GM19099 (cell line): Measurements from ENCODE around the gene CCDC158.

Experiments
- POLR2A ChIP-seq: IDR thresholded peaks from 3 replicates; pipeline ENCODE4 v1.6.1; 2011; ENCODE audit warnings: low read depth; ENCODE audit not compliant: insufficient read length; ENCODE audit errors: extremely low read depth

Gene CCDC158

GRCh38 chr4:76420762-76421581, at the start of gene CCDC158:
CCDC158 (minus strand) TSS chr4:76421141; CDS start chr4:76403207, 17,934 bp downstream.
- TF ChIP-seq POLR2A = no peak

- TF ChIP-seq POLR2A = no peak
These were observed 49.6 kb upstream of the CCDC158 start for GRCh38 chr4:76470532-76470931.

GRCh38 chr4:76470064-76470463, 49.1 kb upstream of the CCDC158 start:
- TF ChIP-seq POLR2A = no peak

GRCh38 chr4:76463568-76463967, 42.6 kb upstream of the CCDC158 start:
- TF ChIP-seq POLR2A = no peak

GRCh38 chr4:76459291-76459723, 38.4 kb upstream of the CCDC158 start:
- no peak for TF ChIP-seq POLR2A

- no peak for TF ChIP-seq POLR2A
These were observed 37.9 kb upstream of the CCDC158 start for GRCh38 chr4:76458825-76459224.

GRCh38 chr4:76458297-76458696, 37.4 kb upstream of the CCDC158 start:
- TF ChIP-seq POLR2A = no peak

GRCh38 chr4:76457885-76458284, 36.9 kb upstream of the CCDC158 start:
- TF ChIP-seq POLR2A = no peak

GRCh38 chr4:76453232-76453631, 32.3 kb upstream of the CCDC158 start:
- TF ChIP-seq POLR2A = no peak

- no peak for TF ChIP-seq POLR2A
These were observed 28.9 kb upstream of the CCDC158 start for GRCh38 chr4:76449833-76450232.

- TF ChIP-seq POLR2A = no peak
These were observed 28.4 kb upstream of the CCDC158 start for GRCh38 chr4:76449362-76449767.

GRCh38 chr4:76448211-76448610, 27.3 kb upstream of the CCDC158 start:
- no peak for TF ChIP-seq POLR2A

- TF ChIP-seq POLR2A = no peak
These were observed 26.5 kb upstream of the CCDC158 start for GRCh38 chr4:76447393-76447851.

- TF ChIP-seq POLR2A = no peak
These were observed 25.0 kb upstream of the CCDC158 start for GRCh38 chr4:76445911-76446310.

- TF ChIP-seq POLR2A = no peak
These were observed 22.4 kb upstream of the CCDC158 start for GRCh38 chr4:76443376-76443775.

- TF ChIP-seq POLR2A = no peak
These were observed 21.9 kb upstream of the CCDC158 start for GRCh38 chr4:76442807-76443206.
